Panc1 (cell line): ENCODE results near the gene KLC1. TPM values are rescaled to one million over a fixed set of nuclear protein-coding genes. Genes with fewer than 3 reads are reported as not detected.

Experiments used
- ATAC-seq: fragments of 200-7000 bp; cut with Tn5 transposase; 2 replicates; pipeline ENCODE4 v1.9.1; 2020; ENCODE audit warnings: mild to moderate bottlenecking, moderate library complexity
- BruUV-seq: library from RNA; stranded (reverse); fragments of 400-500 nt; replicated peaks from 2 replicates; lab custom pipeline; 2021; lab: Mats Ljungman, UMichigan
- CTCF ChIA-PET: fragments of 300-600 bp; sonication (Branson Sonifier 250); formaldehyde crosslinking; loops from one replicate; lab custom pipeline; 2022; ENCODE audit warnings: antibody characterized with exemption; lab: Charles Lee
- POLR2A ChIA-PET: fragments of 300-600 bp; sonication (Branson Sonifier 250); formaldehyde crosslinking; loops from one replicate; lab custom pipeline; 2022; ENCODE audit warnings: antibody characterized with exemption; lab: Charles Lee
- DNase-seq: peaks from one replicate; pipeline ENCODE4 v3.0.0-alpha.2; 2010; ENCODE audit warnings: low read depth, low spot score
- H3K27ac ChIP-seq: 2 replicates; pipeline ENCODE4 v1.5.1; 2011; ENCODE audit warnings: mild to moderate bottlenecking, low read length, inconsistent platforms
- H3K27me3 ChIP-seq: fragments of 200-500 bp; sonication (Bioruptor generic); 2 replicates; pipeline ENCODE4 v1.6.0; 2014; ENCODE audit warnings: low read length, inconsistent platforms; ENCODE audit not compliant: control insufficient read depth, insufficient read depth
- H3K36me3 ChIP-seq: fragments of 200-500 bp; sonication (Bioruptor generic); 2 replicates; pipeline ENCODE4 v1.5.1; 2014; ENCODE audit warnings: inconsistent platforms, mild to moderate bottlenecking, low read length, moderate library complexity; ENCODE audit not compliant: control insufficient read depth, insufficient read depth
- H3K4me1 ChIP-seq: 2 replicates; pipeline ENCODE4 v1.5.1; 2011; ENCODE audit warnings: inconsistent platforms, mild to moderate bottlenecking, low read length, moderate library complexity; ENCODE audit not compliant: control insufficient read depth, insufficient read depth
- H3K4me3 ChIP-seq, 2 experiments: 2 replicates each; pipeline ENCODE4 v1.5.1; 2011 to 2012; ENCODE audit warnings: low read depth in 2 of 2, low read length in 2 of 2, mild to moderate bottlenecking in 2 of 2, inconsistent platforms in 1 of 2, moderate library complexity in 1 of 2
- H3K9me3 ChIP-seq: fragments of 200-500 bp; sonication (Bioruptor generic); 2 replicates; pipeline ENCODE4 v1.5.1; 2014; ENCODE audit warnings: low read depth, mild to moderate bottlenecking, inconsistent platforms, low read length, moderate library complexity; ENCODE audit not compliant: control insufficient read depth, insufficient read depth
- CTCF ChIP-seq: fragments of 450-650 bp; IDR thresholded peaks from 2 replicates; pipeline ENCODE4 v1.5.1; 2017; ENCODE audit warnings: mild to moderate bottlenecking
- POLR2AphosphoS5 ChIP-seq: IDR thresholded peaks from 2 replicates; pipeline ENCODE4 v1.6.1; 2012; ENCODE audit warnings: mild to moderate bottlenecking, low read depth, low read length, moderate library complexity
- REST ChIP-seq, 2 experiments: IDR thresholded peaks; 2 replicates each; pipeline ENCODE4 v1.6.1; 2011 to 2012; ENCODE audit warnings: low read depth in 2 of 2, control low read depth in 1 of 2, low read length in 1 of 2, mild to moderate bottlenecking in 1 of 2, moderate library complexity in 1 of 2; ENCODE audit not compliant: insufficient read depth in 1 of 2
- SIN3A ChIP-seq: IDR thresholded peaks from 2 replicates; pipeline ENCODE4 v1.6.1; 2012; ENCODE audit warnings: low read depth, mild to moderate bottlenecking, low read length, moderate library complexity, borderline replicate concordance; ENCODE audit not compliant: insufficient read depth
- TCF7L2 ChIP-seq: IDR thresholded peaks from 2 replicates; pipeline ENCODE4 v1.6.1; 2011; ENCODE audit warnings: mild to moderate bottlenecking, low read depth, low read length, inconsistent platforms
- in situ Hi-C: cut with HindIII; loops from 2 replicates; pipeline ENCODE4 v1.10.0; 2016; ENCODE audit warnings: low sequenced_read_pairs, low pct_unique_long_range_greater_than_20kb
- intact Hi-C: fragments of 100-400 bp; cut with micrococcal nuclease; formaldehyde crosslinking; loops from one replicate; pipeline ENCODE4 v1.10.0; 2022; ENCODE audit not compliant: unreplicated experiment
- total RNA-seq: library from RNA; stranded (reverse); gene quantifications from one replicate; pipeline ENCODE4 v1.2.1, GENCODE V29; 2021; ENCODE audit not compliant: unreplicated experiment

KLC1 gene
- total RNA-seq, 1 experiment from 2014 or later: 98.0 TPM

GRCh38 chr14:103653805-103654204 is 24.8 kb downstream of the KLC1 start:
- no peak for DNase-seq
- H3K4me1 ChIP-seq: no peaks in the 10 kb centered on the region
- no TSS peak for BruUV-seq
- no peaks in the 10 kb centered on the region for H3K9me3 ChIP-seq
- CTCF ChIA-PET: no interaction called here
- in situ Hi-C loops: no loop called here
- H3K36me3 ChIP-seq: peaks cover 12% of the 10 kb centered on the region
- no peak for TF ChIP-seq CTCF
- no peak for TF ChIP-seq TCF7L2
- TF ChIP-seq POLR2AphosphoS5: no peak
- no peak for TF ChIP-seq REST (IDR thresholded peaks at IDR 0.05; ENCODE audit: insufficient read depth in 1 of 2, low read depth in 2 of 2, low read length in 1 of 2)
- no peak for TF ChIP-seq SIN3A
- POLR2A ChIA-PET: no interaction called here
- intact Hi-C loops: no loop called here
- no peak overlapping the region for H3K27ac ChIP-seq
- no peak overlapping the region for H3K4me3 ChIP-seq
- ATAC-seq: no peak
- H3K27me3 ChIP-seq: no peaks in the 10 kb centered on the region

- in situ Hi-C loops: no loop called here
- intact Hi-C loops: no loop called here
- no peak overlapping the region for H3K4me3 ChIP-seq
- H3K4me1 ChIP-seq: no peaks in the 10 kb centered on the region
- no peak for DNase-seq
- TF ChIP-seq SIN3A: no peak
- no peak for TF ChIP-seq CTCF
- TF ChIP-seq POLR2AphosphoS5: no peak
- no peak for TF ChIP-seq REST (IDR thresholded peaks at IDR 0.05; ENCODE audit: insufficient read depth in 1 of 2, low read depth in 2 of 2, low read length in 1 of 2)
- TF ChIP-seq TCF7L2: no peak
- H3K36me3 ChIP-seq: peaks cover 15% of the 10 kb centered on the region
- ATAC-seq: no peak
- no peaks in the 10 kb centered on the region for H3K9me3 ChIP-seq
- ChIA-PET POLR2A (no interaction called here), CTCF (no interaction called here)
- no peak overlapping the region for H3K27ac ChIP-seq
- BruUV-seq: no TSS peak
- no peaks in the 10 kb centered on the region for H3K27me3 ChIP-seq
Measured at GRCh38 chr14:103654619-103655018, 25.6 kb downstream of the KLC1 start.
